ENCODE data around the gene APOA5.

- TF ChIP-seq CTCF (IDR thresholded peaks at IDR 0.05) = no peak
- no peak for TF ChIP-seq EZH2phosphoT487 (IDR thresholded peaks at IDR 0.05)
- no peak for TF ChIP-seq EZH2 (IDR thresholded peaks at IDR 0.05)
Observed at GRCh38 chr11:116804001-116804400, 12.3 kb upstream of the APOA5 start.

Data from neural progenitor cell (in vitro differentiated cells).